ENCODE data around the gene PLEKHA5. TPM values are rescaled to one million over a fixed set of nuclear protein-coding genes. Genes with fewer than 3 reads are reported as not detected.

Gene PLEKHA5
- total and polyA plus RNA-seq, 3 donors from 2014 or later = 22.4 to 37.5 (median 34.8) TPM

DNA sequence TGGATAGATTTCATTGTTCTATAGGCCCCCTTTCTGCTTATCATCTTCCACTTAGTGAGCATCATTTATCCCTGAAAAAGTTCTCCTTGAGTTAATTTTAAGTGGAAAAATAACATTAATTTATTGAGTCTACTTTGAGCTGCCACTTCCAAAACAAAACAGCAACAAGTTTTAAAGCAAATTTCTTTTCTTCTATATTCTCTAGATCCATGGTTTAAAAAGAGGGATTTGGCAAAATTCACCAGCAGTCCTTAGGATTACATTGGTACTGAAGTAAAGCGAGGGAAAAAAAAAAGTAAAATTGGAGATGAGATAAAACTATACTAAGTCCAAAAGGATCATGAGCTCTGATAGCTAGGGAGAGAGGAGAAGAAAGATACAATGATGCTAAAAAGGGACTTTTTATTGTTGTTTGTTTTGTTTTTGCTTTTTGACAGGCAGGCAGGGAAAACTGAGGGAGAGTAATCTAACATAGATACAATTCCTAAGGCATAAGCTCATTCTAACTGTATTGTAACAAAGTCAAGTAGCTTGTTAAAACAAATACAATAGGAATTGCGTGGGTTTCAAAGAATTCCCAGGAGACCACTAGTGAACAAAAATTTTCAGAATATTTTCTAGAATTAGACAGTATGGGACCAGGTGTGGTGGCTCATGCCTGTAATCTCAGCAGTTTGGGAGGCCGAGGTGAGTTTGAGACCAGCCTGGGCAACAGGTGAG is 19.2 kb upstream of the PLEKHA5 start:
- Histone ChIP-seq H3K9me3 (no peaks in the 10 kb centered on the region), H3K4me3 (no peak overlapping the region), H3K4me1 (no peaks in the 10 kb centered on the region), H3K36me3 (ENCODE audit: low read depth, missing control alignments) (no peaks in the 10 kb centered on the region), H3K27me3 (no peaks in the 10 kb centered on the region), H3K27ac (no peak overlapping the region)
- no peak for TF ChIP-seq POLR2A (IDR thresholded peaks at IDR 0.05)
- TF ChIP-seq, protein P1, sequence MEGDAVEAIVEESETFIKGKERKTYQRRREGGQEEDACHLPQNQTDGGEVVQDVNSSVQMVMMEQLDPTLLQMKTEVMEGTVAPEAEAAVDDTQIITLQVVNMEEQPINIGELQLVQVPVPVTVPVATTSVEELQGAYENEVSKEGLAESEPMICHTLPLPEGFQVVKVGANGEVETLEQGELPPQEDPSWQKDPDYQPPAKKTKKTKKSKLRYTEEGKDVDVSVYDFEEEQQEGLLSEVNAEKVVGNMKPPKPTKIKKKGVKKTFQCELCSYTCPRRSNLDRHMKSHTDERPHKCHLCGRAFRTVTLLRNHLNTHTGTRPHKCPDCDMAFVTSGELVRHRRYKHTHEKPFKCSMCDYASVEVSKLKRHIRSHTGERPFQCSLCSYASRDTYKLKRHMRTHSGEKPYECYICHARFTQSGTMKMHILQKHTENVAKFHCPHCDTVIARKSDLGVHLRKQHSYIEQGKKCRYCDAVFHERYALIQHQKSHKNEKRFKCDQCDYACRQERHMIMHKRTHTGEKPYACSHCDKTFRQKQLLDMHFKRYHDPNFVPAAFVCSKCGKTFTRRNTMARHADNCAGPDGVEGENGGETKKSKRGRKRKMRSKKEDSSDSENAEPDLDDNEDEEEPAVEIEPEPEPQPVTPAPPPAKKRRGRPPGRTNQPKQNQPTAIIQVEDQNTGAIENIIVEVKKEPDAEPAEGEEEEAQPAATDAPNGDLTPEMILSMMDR (IDR thresholded peaks at IDR 0.05) = no peak
- intact Hi-C loops (cut with DNase I; ENCODE audit: low total_unique reads) = no loop called here
- no peak for DNase-seq
- WGBS, 2 donors = 67 to 71% methylated on average over 3 of the region's 3 CpGs

DNA sequence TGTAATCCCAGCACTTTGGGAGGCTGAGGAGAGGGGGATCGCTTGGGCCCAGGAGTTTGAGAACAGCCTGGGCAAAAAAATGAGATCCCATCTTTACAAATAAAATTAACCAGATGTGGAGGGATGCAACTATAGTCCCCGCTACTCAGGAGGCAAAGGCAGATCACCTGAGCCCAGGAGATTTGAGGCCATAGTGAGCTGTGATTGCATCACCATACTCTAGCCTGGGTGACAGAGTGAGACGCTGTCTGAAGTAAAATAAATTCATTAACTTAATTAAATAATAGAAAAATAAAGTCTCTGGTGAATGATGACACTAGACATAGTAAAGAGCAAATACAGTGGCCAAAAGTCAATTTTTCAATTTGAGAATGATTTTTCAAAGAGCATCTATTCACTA is 16.1 kb upstream of the PLEKHA5 start:
- Histone ChIP-seq H3K9me3 (no peaks in the 10 kb centered on the region), H3K4me3 (no peak overlapping the region), H3K27ac (no peak overlapping the region), H3K27me3 (no peaks in the 10 kb centered on the region), H3K4me1 (no peaks in the 10 kb centered on the region), H3K36me3 (ENCODE audit: low read depth, missing control alignments) (no peaks in the 10 kb centered on the region)
- intact Hi-C loops (cut with DNase I; ENCODE audit: low total_unique reads) = no loop called here
- DNase-seq = no peak
- TF ChIP-seq, protein P1 (IDR thresholded peaks at IDR 0.05) = no peak
- TF ChIP-seq POLR2A (IDR thresholded peaks at IDR 0.05) = no peak
- 96% methylated on average over 3 of the region's 3 CpGs for WGBS, 2 donors

DNA sequence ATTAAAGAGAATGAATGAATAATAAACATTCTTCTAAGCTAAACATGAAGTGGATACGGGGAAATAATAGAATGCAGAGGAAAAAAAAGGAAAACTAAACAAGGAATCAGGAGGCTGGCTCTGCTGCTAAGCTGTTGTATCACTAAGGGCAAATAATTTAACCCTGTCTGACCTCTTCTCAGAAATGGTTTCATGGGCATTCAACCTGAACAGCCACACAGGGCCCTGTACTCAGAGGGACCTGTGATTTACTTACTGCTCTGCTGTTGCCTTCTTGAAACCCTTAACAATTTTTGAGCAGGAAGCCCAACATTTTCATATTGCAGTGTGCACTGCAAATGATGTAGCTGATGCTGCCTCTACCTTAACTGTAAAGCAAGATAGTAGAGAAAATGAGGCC is 14.2 kb upstream of the PLEKHA5 start:
- TF ChIP-seq POLR2A (IDR thresholded peaks at IDR 0.05) = no peak
- DNase-seq = no peak
- intact Hi-C loops (cut with DNase I; ENCODE audit: low total_unique reads) = no loop called here
- H3K36me3 ChIP-seq (ENCODE audit: low read depth, missing control alignments) = no peaks in the 10 kb centered on the region
- H3K4me3 ChIP-seq = no peak overlapping the region
- H3K9me3 ChIP-seq = no peaks in the 10 kb centered on the region
- 90 to 96% methylated on average over 1 of the region's 1 CpG for WGBS, 2 donors
- no peak overlapping the region for H3K27ac ChIP-seq
- H3K27me3 ChIP-seq = no peaks in the 10 kb centered on the region
- H3K4me1 ChIP-seq = no peaks in the 10 kb centered on the region

DNA sequence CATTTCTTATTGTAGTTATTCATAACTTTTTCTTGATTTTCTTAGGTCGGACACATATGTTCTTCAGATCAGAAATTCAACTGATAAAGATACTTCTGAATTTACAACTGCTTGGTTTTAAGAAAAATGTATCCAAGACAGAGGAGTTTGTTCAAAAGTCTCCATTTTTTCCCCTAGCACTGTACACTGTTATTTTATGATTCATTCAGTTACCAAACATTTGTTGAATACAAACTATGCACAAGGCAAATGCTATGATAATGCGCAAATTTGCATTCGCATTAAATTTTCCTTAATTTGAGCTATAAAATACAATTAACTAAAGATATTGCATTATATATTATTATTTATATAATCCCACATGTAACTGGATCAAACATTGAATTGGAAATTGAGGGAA is 10.1 kb upstream of the PLEKHA5 start:
- Histone ChIP-seq H3K36me3 (ENCODE audit: low read depth, missing control alignments) (no peaks in the 10 kb centered on the region), H3K27ac (no peak overlapping the region), H3K4me1 (no peaks in the 10 kb centered on the region), H3K9me3 (no peaks in the 10 kb centered on the region), H3K4me3 (no peak overlapping the region), H3K27me3 (no peaks in the 10 kb centered on the region)
- intact Hi-C loops (cut with DNase I; ENCODE audit: low total_unique reads) = no loop called here
- 85 to 98% methylated on average over 3 of the region's 3 CpGs for WGBS, 2 donors
- DNase-seq = no peak
- TF ChIP-seq, protein P1 (IDR thresholded peaks at IDR 0.05) = no peak
- no peak for TF ChIP-seq POLR2A (IDR thresholded peaks at IDR 0.05)

DNA sequence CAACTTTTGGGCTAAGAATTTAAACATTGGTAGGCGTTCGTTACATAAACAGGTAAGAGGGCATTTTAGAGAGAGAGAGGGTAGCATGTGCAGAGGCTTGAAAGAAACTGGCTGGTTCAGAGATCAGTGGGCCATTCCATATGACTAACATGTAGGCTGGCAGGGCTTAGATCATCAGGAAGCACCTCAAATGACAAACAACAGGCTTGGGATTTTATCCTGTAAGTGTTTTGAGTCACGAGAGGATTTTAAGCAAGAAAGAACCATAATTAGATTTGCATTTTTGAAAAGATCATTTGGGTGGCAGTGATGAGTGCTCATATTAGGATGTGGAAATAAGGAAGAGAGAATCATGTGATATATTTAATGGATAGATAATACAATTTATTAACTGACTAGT is 8.7 kb upstream of the PLEKHA5 start:
- intact Hi-C loops (cut with DNase I; ENCODE audit: low total_unique reads) = no loop called here
- Histone ChIP-seq H3K27me3 (no peaks in the 10 kb centered on the region), H3K4me3 (no peak overlapping the region), H3K9me3 (no peaks in the 10 kb centered on the region), H3K27ac (no peak overlapping the region), H3K36me3 (ENCODE audit: low read depth, missing control alignments) (no peaks in the 10 kb centered on the region), H3K4me1 (no peaks in the 10 kb centered on the region)
- TF ChIP-seq, protein P1 (IDR thresholded peaks at IDR 0.05) = no peak
- no peak for TF ChIP-seq POLR2A (IDR thresholded peaks at IDR 0.05)
- DNase-seq = no peak
- 56 to 63% methylated on average over 3 of the region's 3 CpGs for WGBS, 2 donors

Data from testis (tissue), 3 donors.